Muscle layer of duodenum (tissue), 2 donors: ENCODE measurements around the gene THRB.

ENCODE experiments used
- H3K27ac ChIP-seq: one replicate; pipeline ENCODE4 v1.7.0; 2013; ENCODE audit warnings: mild to moderate bottlenecking, low read length
- H3K27me3 ChIP-seq: one replicate; pipeline ENCODE4 v1.7.0; 2013; ENCODE audit warnings: low read depth, mild to moderate bottlenecking, control low read depth, low read length
- H3K36me3 ChIP-seq, 2 donors: one replicate each; pipeline ENCODE4 v1.7.0; 2013; ENCODE audit warnings: low read length in 2 of 2, control low read depth in 1 of 2, mild to moderate bottlenecking in 1 of 2; ENCODE audit not compliant: insufficient read depth in 2 of 2, control insufficient read depth in 1 of 2
- H3K4me1 ChIP-seq, 2 donors: one replicate each; pipeline ENCODE4 v1.7.0; 2013; ENCODE audit warnings: low read length in 2 of 2, mild to moderate bottlenecking in 2 of 2, control low read depth in 1 of 2, moderate library complexity in 1 of 2; ENCODE audit not compliant: insufficient read depth in 2 of 2, control insufficient read depth in 1 of 2
- H3K4me3 ChIP-seq, 2 donors: one replicate each; pipeline ENCODE4 v1.7.0; 2013; ENCODE audit warnings: low read length in 2 of 2, low read depth in 1 of 2, mild to moderate bottlenecking in 1 of 2
- H3K9me3 ChIP-seq, 2 donors: one replicate each; pipeline ENCODE4 v1.7.0; 2013; ENCODE audit warnings: low read length in 2 of 2, control low read depth in 1 of 2, mild to moderate bottlenecking in 1 of 2; ENCODE audit not compliant: control insufficient read depth in 1 of 2
- donor health status: healthy.

Gene THRB

DNA sequence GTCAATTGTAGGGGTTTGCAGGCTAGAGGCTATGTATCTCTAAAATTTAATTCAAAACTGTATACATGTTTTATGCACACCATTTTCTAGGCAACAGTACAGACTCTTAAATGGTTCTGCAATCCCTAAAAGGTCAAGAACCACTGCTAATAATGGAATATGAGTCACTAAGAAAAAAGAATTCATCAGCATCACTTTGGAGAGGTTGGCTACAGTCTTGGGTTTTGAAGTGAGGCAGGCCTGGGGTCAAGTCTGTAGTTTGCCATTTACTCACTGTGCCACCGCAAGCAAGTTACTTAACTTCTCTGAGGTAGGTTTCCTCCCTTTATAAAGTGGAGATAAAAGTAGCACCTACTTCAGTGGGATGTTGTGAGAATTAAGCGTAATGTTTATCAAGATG lies 33.7 kb downstream of the THRB start:
- H3K4me3 ChIP-seq, result no peak overlapping the region
- H3K36me3 ChIP-seq, result no peaks in the 10 kb centered on the region
- no peaks in the 10 kb centered on the region for H3K9me3 ChIP-seq
- H3K27me3 ChIP-seq, result no peaks in the 10 kb centered on the region
- no peak overlapping the region for H3K27ac ChIP-seq
- peaks cover 0 to 7% of the 10 kb centered on the region in 2 donors for H3K4me1 ChIP-seq

DNA sequence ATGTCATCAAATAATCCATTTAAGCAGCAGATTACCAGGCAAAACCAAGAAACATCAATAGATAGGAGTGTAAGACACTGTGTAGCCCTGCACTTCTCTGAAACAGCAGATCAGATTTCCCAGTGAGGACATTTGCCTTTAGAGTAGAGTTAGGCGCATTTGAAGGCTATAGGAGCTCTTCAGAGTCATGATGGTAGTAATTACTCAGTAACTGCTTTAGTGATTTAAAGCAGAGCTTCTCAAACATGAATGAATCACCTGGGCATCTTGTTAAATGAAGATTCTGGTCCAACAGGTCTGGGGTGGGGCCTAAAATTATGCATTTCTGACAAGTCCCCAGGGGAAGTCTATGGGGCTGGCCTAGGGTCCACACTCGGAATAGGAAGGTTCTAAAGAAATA lies 36.9 kb downstream of the THRB start:
- Histone ChIP-seq H3K9me3 (no peaks in the 10 kb centered on the region), H3K36me3 (no peaks in the 10 kb centered on the region), H3K27ac (no peak overlapping the region), H3K4me3 (no peak overlapping the region), H3K4me1 (peaks cover 0 to 7% of the 10 kb centered on the region in 2 donors), H3K27me3 (no peaks in the 10 kb centered on the region)

DNA sequence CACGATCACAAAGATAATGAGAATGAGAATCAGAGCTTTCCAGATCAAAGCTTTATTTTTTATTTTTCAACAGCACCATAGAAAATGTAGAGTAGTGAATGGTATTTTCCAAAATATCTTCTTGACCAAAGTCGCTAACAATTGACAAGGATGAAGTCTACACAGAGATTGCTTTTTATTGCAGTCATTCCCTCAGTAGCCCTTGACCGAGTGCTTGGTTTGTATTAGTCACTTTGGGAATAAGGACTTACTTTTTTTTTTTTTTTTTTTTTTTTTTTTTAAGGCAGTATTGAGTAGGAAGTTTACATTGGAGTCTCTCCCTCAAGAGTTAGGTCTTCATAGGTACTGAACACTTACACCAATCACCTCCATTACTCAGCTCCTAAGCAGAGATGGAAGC lies 39.8 kb downstream of the THRB start:
- no peaks in the 10 kb centered on the region for H3K4me1 ChIP-seq
- no peak overlapping the region for H3K27ac ChIP-seq

DNA sequence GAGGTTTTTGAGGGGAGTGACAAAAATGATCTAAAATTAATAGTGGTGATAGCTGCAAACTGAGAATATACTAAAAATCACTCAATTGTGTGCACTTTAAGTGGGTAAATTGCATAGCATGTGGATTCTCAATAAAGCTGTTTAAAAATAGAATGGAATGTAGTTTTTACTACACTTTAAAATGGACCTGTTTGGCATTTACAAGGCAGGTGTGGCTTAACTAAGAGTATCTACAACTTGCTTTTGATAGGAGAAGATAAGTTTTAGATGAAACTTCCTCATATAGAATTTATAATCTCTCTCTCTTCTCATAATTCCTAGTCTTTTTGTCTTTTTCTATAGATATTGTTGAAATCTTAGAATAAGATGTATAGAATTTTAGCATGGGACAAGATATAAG lies 40.3 kb downstream of the THRB start:
- Histone ChIP-seq H3K4me3 (no peak overlapping the region), H3K9me3 (no peaks in the 10 kb centered on the region), H3K4me1 (no peaks in the 10 kb centered on the region), H3K27me3 (no peaks in the 10 kb centered on the region), H3K27ac (no peak overlapping the region), H3K36me3 (no peaks in the 10 kb centered on the region)

More for the DNA sequence above, 39.8 kb downstream of the THRB start:
- no peak overlapping the region for H3K4me3 ChIP-seq
- H3K36me3 ChIP-seq, result no peaks in the 10 kb centered on the region
- H3K27me3 ChIP-seq, result no peaks in the 10 kb centered on the region
- no peaks in the 10 kb centered on the region for H3K9me3 ChIP-seq

DNA sequence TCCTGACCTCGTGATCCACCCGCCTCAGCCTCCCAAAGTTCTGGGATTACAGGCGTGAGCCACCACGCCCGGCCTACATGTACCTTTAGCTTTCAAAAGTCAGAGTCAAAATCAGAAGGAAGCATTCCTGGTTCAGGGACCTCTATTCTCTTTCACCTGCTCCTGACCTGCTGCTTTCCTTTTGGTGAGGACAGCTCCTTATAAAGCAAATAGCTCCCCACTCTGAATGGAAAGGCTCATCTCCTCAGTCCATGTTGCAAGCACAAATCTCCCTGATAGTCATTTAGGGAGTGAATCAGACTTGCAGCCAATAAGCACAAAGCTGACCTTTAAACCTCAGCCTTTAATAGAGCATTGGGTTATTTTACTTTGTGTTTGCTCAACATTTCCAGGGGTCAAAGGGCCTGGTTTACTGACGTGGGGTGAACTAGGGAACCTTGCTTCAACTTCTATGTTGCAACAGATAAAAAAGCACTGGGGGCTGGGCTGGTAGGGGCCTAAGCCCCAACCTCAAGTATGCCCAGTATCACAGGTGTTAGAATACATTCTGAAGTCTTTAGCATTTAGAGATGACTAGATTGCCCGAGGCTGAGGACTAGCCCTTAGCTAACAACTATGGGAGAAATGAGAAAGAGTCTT lies 43.1 kb downstream of the THRB start:
- no peaks in the 10 kb centered on the region for H3K27me3 ChIP-seq
- H3K4me3 ChIP-seq, result no peak overlapping the region
- peaks cover 3 to 11% of the 10 kb centered on the region in 2 donors for H3K4me1 ChIP-seq
- H3K9me3 ChIP-seq, result no peaks in the 10 kb centered on the region
- no peaks in the 10 kb centered on the region for H3K36me3 ChIP-seq
- no peak overlapping the region for H3K27ac ChIP-seq

DNA sequence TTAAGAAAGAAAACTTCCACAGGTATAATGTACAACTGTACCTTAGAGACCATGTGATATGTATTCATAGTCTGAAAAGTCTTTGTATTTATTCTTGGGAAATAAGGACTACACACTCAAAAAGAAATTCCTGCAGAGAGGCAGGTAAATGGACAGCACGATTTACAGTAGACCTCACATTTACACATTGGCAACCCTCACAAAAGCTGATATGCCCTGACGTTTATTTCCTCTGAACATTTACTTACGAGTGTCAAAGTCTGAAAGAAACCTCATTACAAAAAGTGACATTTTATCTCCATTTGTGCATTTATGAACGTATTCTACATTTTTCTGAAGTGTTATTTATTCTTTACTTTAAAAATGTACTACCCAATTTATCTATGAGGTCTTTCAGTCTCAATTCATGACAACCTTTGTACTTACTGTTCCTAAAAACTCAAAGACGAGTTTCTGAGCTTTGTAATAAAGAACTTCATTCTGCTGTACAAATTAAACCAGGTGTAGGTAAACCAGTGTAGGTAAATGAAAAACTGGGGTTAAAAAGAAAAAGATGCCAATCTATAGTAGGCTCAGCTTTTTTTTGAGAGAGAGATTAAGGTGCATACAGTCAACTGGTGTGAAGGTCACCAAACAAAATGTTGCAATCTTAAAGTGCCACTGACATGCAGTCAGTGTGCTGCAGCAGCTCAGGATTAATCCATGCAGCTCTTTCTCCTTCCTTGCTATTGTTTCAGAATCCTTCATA lies 44.3 kb downstream of the THRB start:
- no peak overlapping the region for H3K27ac ChIP-seq
- peaks cover 3 to 11% of the 10 kb centered on the region in 2 donors for H3K4me1 ChIP-seq
- no peaks in the 10 kb centered on the region for H3K27me3 ChIP-seq
- no peak overlapping the region for H3K4me3 ChIP-seq
- H3K9me3 ChIP-seq, result no peaks in the 10 kb centered on the region
- no peaks in the 10 kb centered on the region for H3K36me3 ChIP-seq

DNA sequence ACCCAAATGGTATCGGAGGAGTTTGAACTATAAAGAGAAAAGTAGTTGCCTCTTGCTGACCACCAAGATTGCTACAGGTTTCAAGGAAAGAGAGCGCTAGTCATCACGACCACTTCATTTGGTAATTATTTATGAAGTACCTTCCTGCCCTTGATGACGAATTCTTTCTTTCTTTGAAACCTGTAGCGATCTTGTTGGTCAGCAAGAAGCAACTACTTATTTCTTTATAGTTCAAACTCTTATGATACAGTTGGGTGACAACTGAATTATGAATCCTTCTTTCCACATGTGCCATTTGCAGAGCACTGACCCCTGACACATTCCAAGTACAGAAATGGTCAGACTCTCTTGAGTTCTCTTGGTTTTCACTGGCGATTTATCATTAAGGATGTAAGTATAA lies 46.8 kb downstream of the THRB start:
- Histone ChIP-seq H3K9me3 (no peaks in the 10 kb centered on the region), H3K27ac (no peak overlapping the region), H3K4me3 (no peak overlapping the region), H3K4me1 (peaks cover 3 to 11% of the 10 kb centered on the region in 2 donors), H3K27me3 (no peaks in the 10 kb centered on the region), H3K36me3 (no peaks in the 10 kb centered on the region)

DNA sequence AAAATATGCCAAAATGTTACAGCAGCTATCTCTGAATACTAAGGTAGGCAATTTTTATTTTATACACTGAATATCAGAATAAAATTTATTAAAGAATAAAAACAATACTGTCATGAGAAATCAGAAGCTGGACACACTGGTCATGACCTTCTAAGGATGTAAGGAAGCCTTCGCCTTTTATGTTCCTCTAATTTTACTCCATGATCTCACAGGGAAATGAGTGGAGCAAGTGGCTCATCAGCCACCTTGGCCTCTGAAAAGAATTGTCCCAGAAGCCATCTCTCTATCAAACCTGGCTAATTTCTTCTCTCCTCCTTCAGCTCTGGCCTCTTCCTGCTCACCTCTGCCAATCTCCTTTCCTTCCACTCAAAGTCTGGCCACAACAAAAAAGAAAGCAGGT lies 48.6 kb downstream of the THRB start:
- peaks cover 3 to 11% of the 10 kb centered on the region in 2 donors for H3K4me1 ChIP-seq
- no peak overlapping the region for H3K4me3 ChIP-seq
- no peaks in the 10 kb centered on the region for H3K36me3 ChIP-seq
- no peaks in the 10 kb centered on the region for H3K9me3 ChIP-seq
- H3K27ac ChIP-seq, result no peak overlapping the region
- no peaks in the 10 kb centered on the region for H3K27me3 ChIP-seq

DNA sequence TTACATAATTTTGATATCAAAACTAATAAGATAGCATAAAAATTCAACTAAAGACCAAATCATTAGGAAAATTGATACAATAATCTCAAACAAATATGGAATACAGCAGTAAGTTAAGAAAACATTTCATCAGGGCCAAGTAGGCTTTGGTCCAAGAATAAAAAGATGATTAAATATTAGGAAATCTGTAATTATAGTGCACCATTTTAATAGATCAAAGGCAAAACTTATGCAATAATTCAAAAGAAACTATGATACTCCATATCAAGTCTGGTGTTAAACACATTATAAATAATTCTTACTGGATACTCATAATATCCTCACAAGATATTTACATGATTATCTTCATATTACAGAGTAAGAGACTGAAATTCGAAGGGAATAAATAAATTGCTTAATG lies 51.2 kb downstream of the THRB start:
- H3K4me3 ChIP-seq, result no peak overlapping the region
- H3K4me1 ChIP-seq, result peaks cover 0 to 5% of the 10 kb centered on the region in 2 donors
- H3K27me3 ChIP-seq, result no peaks in the 10 kb centered on the region
- H3K9me3 ChIP-seq, result no peaks in the 10 kb centered on the region
- no peak overlapping the region for H3K27ac ChIP-seq
- H3K36me3 ChIP-seq, result no peaks in the 10 kb centered on the region

DNA sequence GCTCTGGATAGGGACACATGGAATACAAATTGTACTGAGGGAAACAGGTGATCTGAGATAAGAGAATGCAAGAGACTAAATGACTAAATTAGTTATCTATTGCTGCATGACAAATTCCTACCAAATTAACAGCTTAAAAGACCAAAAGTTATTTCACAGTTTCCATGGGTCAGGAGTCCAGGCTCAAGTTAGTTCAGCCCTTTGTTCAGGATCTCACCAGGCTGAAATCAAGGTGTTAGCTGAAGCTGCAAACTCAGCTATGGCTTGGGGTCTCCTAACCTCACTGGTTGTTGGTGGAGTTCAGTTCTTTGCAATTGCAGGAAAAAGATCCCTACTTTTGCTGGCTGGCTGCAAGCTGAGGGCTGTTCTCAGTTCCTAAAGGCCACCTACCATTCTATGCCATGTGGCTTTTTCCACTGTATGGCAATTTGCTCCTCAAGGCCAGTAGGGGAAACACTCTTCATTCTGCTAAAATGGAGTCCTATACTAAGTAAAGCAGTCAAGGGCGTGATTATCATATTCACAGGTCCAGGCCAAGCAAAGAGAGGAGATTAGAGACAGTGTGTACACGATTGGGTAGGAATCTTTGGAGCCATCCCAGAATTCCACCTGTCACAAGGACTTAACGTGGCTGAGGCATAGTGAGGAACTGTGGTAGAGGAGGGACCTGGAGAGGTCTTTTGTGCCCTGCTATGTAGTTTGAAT lies 53.7 kb downstream of the THRB start:
- Histone ChIP-seq H3K27me3 (no peaks in the 10 kb centered on the region), H3K4me3 (no peak overlapping the region), H3K9me3 (no peaks in the 10 kb centered on the region), H3K36me3 (no peaks in the 10 kb centered on the region), H3K4me1 (no peaks in the 10 kb centered on the region), H3K27ac (no peak overlapping the region)

DNA sequence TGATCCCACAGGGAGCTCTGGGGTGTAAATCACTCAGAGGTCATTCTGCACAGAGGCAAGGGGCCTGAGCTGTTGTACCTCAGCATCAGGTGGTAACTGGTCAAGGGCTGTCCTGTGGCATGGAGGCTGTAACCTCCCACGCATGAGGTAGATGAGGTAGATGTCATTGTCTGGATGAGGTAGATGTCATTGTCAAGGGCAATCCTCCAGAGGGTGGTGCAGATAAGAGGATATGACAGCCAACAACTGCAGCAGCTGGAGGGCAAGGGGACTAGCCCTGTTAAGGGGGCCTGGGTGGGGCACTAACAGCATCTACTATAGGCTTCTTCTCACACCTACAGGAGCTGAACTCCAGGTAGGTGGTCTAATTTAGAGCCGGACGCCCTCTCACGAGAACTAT lies 55.6 kb downstream of the THRB start:
- H3K4me1 ChIP-seq, result peaks cover 0 to 6% of the 10 kb centered on the region in 2 donors

More for the DNA sequence above, 55.6 kb downstream of the THRB start:
- no peak overlapping the region for H3K4me3 ChIP-seq
- no peaks in the 10 kb centered on the region for H3K27me3 ChIP-seq
- H3K9me3 ChIP-seq, result no peaks in the 10 kb centered on the region
- no peak overlapping the region for H3K27ac ChIP-seq
- H3K36me3 ChIP-seq, result no peaks in the 10 kb centered on the region
